Activated CD4-positive, alpha-beta T cell treated with anti-CD3 and anti-CD28 coated beads, Interleukin-2, amount 50 U/mL, for 24 hours (primary cell): ENCODE data around the gene TMEM134.
A peak's percentile ranks its signal among the peaks of the same experiment; 100 is the strongest.
"Not testable (repeated sequence)": the region's sequence is repeated elsewhere in the genome, so short reads cannot be mapped to it uniquely, and the experiment has no call there.

Experiments
- DNase-seq, 2 donors: peaks; one replicate each; pipeline ENCODE4 v3.0.0-alpha.2; 2020; ENCODE audit warnings: low read depth in 1 of 2, low spot score in 1 of 2

The TMEM134 gene, protein sequence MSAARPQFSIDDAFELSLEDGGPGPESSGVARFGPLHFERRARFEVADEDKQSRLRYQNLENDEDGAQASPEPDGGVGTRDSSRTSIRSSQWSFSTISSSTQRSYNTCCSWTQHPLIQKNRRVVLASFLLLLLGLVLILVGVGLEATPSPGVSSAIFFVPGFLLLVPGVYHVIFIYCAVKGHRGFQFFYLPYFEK

DNA sequence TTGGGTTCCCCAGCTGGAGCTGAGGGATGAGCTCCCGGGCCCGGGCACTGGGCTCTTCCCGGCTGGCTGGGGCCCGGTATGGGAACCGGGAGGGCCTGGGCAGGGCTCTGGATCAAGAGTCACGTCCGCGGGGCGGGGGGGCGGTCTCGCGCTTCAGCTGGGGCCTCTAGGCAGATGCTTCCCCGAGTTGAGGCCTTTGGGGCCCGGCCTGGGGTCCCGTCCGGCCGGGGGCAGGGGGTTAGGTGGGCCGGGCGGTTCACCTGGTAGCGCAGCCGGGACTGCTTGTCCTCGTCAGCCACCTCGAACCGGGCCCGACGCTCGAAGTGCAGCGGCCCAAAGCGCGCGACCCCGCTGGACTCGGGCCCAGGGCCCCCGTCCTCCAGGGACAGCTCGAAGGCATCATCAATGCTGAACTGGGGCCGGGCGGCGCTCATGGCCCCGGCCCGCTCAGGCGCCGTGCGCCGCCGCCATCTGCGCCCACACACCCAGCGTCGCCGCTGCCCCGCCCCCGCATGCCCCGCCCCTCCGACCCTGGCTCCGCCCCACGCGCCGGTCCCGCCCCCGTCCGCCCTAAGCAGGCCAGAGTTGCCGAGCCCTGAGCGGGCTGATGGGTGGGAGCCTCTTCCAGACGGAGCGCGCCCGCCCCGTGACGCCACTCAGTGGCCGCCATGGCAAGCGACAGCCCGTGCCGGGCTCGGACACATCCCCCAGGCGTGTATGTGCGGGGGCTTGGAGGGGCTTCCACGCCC is at the start of gene TMEM134:
TMEM134 (minus strand) TSS at position 493 of the 749 bp plus-strand sequence; CDS start at position 434, 59 bp downstream.
- peak; percentile 88 for DNase-seq

DNA sequence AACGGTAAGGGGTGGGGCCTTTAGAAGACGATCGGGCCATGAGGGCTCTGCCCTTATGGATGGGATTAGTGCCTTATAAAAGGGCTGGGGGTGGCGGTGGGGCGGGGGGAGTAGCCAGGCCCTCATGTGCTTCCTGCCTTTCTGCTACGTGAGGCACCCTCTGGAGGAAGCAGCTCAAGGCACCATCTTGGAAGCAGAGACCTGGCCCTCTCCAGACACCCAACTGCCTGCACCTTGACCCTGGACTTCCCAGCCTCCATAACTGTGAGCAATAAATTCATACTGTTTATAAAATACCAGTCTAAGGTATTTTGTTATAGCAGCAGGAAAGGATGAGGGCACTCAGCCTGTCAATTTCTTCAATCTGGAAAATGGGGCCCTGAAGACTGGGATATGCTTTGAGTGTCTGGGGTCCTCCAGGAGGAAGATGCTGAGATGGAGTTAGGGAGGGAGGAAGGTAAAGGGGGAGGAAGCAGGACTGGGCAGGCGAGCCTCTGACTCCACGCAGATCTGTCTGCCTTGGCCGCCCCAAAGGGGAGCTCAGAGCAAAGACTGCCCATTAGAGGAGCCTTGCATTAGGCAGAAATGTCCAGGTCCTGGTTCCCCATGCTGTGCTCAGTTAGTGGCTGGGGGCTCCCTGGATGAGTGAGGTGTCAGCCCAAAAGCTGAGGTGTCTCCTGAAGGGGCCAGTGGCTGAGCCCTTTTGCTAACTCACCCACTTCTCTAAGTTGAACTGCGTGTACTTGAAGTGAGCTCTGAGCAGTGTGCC is 48.9 kb upstream of the TMEM134 start:
- no peak for DNase-seq

DNA sequence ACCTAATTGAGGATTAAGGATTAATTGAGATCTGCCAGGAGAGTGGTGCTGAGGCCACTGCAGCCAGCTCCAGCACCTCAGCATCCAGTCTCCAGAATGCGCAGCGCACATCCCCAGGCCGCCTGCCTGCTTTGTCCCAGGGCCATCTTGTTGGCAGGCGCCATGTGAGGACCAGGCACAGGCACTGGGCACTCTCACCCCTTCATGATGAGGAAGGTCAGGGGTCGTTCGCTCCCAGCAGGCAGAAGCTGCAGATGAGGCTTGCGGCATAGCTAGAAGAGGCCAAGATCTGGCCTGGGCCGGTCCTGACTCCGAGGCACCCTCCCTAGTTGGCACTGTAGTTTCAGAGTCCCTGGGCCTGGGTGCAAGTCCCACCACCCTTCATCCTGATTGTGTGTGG is 47.8 kb upstream of the TMEM134 start:
- no peak for DNase-seq

DNA sequence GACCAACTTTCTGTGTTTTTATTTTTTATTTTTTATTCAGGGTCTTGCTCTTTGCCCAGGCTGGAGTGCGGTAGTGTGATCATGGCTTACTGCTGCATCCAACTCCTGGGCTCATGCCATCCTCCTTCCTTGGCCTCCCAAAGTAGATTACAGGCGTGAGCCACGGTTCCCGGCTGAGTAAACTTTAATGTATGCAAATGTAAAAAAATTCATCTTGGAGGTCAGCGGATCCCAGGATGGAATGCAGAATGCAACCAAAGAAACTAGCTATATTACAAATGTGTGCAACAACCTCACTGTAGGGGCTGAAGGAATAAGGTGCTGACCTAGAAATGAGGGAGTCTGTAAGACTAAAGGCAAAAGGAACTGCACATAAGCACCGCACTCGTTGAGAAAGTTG is 45.1 kb upstream of the TMEM134 start:
- no peak for DNase-seq

DNA sequence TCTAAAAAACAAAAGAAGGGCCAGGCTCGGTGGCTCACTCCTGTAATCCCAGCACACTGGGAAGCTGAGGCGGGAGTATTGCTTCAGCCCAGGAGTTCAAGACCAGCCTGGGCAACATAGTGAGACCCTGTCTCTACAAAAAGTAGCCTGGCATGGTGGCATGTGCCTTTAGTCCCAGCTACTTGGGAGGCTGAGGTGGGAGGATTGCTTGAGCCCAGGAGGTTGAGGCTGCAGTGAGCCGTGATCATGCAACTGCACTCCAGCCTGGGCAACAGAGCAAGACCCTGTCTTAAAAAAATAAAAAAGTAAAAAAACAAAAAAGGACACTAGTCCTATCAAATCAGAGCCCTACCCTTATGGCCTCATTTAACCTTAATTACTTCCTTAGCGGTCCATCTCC is 42.5 kb upstream of the TMEM134 start:
- not testable (repeated sequence) for DNase-seq

DNA sequence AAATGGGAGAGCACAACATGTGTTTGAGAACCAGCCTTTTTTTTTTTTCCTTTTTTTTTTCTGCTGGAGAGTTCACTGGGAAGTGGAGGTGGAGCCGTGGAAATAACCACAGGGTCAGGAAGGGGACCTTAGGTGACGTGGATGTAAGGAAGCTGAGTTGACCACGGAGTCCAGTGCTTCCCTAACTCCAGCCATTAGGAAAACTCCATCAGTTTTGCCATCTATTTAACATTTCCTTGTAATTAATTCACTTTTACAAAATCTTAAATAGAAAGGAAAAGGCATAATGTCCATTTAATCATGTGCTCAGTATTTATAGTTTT is 40.9 kb upstream of the TMEM134 start:
- no peak for DNase-seq

DNA sequence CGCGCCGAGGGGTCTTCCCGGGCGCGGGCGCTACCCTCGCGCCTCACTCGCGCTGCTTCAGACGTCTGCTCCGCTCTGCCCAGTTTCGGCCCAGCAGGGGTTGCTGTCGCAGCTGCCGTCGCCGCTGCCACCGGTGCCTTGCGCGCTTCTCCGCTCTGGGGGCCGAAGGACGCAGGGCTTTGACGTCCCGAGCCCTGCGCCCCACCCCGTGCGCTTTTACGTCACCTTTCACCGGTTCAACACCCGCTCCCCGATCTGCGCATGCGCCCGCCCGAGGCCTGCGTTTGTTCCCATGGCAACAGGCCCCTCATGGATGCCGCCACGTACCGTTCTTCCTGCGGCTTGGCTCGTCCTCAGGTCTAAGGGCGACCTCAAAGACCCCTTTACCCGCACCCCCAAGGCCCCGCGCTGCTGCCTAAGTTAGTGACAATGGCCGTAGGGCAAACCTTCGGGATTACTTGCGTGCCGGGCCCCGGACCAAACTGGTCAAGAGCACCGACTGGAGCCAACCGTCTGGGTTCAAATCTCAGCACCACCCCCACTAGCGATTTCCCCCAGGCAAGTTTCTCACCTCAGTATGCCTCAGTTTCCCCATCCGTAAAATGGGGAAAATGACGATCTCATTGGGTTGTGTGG is 39.6 kb upstream of the TMEM134 start:
- peak; percentile 98 to 100 for DNase-seq

DNA sequence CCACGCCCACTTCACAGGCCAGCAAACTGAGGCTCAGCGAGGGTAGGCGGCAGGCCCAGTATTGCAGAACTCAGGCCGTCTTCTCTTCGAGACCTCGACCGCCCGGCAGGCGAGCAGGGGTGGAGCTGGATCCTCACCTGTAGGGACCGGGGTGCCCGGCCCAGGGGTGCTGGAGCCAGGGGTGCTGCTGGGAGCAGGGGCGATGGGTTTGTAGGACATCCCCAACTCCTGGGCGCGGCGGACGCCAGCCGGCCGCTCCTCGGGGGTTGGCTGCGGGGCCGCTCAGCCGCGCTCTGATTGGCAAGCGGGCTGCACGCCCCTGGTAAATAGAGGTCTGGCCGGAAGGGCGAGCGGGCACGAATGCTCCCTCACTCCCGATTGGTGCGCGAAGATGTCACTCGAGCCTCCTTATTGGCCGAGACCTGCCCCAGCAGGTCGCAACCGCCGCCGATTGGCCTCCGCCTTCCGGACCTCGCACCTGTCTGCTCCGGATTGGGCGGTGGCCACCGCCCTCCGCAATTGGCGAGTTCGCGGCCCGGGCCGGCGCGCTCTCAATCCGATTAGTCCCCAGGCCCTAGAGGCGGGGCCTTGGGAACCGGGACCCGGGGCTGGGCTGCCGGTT is 38.9 kb upstream of the TMEM134 start, which contains the start of gene CDK2AP2:
CDK2AP2 (minus strand) TSS at position 299 of the 622 bp plus-strand sequence; CDS start at position 219, 80 bp downstream.
- DNase-seq, result peak; percentile 87 to 96

DNA sequence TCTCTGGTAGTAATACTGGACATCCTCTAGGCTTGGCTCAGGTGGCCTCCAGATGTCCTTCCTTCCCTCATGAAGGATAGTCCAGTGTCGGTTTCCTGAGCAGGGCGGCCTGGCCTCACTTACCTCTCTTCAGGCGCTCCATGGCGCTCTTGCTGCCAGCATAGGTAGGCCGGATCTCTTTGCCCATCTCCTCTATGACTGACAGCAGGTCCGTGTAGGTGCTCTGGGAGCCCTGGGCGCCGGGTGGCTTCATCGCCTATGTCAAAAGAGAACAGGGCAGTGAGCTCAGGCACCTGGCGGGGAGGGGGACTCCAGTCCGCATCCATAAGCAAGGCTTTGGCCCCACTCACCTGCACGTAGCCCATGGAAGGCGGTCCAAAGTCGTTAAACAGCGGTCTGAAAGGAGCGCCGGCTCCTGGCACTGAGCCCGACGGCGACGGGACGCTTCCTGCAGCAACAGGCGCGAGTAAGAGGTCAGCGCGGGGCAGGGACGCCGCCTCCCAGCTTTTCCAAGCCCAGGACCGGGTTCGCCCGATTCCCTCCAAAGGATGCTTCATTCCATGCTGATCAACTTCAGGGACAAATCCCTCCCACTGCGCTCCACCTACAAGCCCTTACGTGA is 38.3 kb upstream of the TMEM134 start:
- DNase-seq, result no peak

DNA sequence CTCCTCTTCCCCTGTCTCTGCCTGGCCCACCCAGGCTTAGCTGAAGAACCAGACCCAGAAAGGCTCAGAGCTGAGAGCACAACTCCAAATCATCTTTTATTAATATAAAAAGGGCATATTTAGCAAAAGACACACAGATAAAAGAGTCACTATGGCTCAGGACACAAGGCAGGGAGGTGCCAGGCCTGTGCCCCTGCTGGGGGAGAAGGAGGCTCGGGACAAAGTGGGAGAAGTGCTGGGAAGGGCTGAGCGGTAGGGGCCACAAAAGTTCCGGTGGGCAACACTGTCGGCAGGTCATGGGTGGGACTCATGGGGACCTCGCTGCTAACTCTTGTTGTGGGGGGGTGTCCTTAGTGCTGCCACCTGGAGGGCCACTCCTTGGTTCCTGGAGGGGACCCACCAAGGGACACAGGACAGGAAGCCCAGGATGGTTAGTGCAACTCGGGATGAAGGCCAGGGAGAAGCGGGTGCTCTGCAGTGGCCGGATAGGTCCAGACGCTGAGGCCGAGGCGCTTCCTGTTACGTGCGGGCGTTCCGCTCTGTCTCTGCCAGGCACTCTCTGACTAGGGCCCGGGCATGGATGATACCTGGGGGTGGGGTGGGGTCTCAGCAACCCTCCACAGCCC is 37.5 kb upstream of the TMEM134 start:
- DNase-seq, result no peak

DNA sequence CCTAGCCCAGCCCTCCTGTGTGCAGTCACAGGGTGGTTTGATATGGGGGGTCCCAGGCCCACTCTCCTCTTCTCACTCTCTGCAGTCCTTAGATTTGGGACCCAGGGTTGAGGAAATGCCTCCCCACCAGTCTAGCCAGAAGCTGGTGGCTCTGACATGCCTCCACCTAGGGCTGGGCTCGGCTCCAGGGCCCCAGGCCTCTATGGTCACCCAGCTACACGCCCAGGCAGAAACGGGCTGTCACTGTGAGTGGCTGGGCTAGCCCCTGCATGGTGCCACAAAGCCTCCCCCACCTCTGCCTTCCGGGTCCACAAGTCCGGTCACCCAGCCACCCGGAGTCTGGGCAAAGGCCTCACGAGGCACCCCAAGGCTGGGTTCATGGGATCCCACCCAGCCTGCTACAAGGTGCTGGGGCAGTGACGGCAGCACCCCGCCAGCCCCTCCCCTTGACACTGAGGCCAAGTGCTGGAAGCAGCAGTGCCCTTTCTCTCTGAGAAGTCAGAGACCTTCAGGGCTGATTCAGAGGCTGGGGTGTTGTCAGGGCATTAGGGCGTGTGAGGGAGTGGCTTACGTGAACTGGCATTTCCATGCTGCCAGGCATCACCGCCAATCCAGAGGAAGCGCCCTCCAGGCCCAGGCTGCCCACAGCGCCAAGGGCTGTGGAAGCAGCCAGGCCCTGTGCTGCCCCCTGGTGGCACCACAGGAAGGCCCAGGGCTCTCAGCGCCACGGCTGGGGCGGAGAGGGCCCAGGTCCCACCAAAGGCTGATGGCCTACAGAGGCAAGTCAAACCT is 36.8 kb upstream of the TMEM134 start:
- peak; percentile 80 to 86 for DNase-seq

DNA sequence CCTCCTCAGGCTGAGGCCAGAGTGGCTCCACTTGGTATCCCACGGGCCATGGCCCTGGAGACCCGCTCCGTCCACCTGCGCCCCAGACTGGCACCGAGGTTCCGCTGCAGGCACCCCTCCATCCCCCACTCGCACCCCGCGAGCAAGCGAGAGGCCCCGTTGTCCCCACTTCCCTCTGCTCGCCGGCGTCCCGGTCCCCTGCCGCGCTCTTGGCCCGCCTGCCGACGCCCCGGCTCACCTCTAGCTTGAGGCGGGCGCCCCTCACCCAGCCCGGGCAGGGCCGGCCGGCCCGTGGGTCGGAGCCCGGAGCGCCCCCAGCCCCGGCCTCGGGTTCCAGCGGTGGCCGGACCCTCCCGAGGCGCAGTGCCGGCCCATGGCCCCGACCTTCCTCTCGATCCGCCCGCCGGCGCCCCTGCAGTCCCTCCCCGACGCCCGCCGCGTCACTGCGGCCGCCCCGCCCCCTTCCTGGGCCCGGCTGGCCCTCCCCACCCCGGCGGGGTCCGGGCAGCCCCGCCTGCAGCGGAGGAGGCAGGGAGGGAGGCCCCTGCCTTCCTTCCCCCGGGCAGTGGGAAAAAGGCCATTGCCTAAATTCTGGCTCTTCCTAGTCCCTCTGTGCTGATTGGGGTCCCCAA is 36.0 kb upstream of the TMEM134 start, which contains the start of gene PITPNM1:
PITPNM1 (minus strand) TSS at position 414 of the 632 bp plus-strand sequence. CDS start 1,183 bp downstream, outside the sequence.
- DNase-seq, result peak in 1 of 2 donors; percentile 49

DNA sequence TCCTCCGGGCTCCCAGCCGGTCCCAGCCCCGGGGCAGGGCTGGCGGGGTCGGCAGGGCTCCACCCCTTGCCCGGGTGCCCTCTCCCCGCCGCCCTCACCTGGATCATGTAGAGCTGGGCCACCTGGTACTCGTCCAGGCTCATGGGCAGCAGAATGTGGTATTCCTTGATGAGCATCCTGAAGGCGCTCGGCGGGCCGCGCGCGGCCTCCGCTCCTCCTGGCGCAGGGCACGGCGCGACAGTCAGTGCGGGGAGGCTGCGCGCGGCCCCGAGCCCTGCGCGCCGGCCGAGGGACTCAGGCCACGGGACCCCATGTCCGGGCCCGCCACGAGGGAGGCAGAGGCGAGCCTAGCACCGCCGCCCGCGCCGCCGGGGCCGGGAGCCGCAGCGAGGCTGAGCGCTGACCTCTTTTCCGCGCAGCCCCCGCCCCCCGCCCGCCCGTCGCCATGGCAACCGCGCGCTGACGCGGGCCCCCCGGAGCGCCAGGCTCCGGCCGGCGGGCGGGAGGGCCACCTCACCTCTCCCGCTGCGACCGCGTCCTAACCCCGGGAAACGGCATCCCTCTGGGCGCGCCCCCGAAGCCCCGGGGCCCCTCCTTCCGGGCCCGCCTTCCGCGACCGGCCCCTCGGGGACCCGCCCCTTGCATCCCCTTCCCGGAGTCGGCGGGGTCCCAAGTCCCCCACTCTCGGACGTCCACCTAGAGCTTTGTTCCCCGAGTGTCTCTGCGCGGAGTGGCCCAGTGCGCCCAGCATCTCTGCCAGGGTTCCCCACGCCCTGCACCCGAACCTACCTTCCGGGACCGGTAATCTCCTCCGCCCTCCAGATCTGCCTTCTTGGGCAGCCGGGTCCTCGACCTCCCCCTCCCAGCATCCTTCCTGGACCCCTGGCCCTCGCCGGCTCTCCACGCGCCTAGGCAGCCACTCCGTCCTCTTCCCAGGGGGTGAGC is 35.2 kb upstream of the TMEM134 start:
- no peak for DNase-seq

DNA sequence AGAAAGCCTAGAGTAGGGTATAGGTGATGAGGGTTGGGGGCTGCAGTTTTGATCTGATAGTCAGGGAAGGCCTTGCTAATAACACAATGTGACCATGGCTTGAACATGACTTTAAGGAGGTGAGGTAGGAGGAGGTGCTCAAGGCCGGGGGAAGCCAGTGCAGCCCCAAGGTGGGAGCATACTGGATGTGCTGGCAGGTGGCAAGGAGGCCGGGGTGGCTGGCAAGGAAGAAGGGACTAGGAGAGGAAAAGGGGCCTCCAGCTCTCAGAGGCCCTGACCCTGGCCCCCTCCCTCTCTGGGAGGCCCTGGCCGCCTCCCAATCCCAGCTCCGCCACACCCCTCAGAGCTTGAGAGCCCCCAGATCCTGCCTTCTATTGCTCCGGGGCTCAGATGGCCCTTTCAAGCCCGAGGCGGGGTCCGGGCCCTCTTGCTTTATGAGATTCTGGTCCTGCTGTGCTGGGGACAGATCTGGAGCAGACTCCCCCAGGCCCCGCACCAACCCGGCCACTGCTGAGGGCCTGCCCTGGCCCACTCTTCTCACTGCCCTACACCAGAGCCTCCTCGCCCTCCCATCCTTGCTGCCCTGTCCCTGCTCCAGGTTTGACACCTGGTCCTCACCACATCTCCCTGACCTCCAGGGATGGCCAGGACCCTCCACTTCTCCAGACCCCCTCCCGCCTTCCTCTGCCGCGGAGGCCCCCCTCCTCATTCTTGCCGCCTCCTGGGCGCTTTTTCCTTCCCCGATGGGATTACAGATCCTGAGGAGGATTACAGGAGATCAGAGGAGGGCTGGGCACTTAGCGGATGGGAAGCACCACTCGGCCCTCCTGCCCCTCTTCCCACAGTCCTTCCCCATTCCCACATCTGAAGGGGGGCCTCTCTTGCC is 34.3 kb upstream of the TMEM134 start:
- no peak for DNase-seq

DNA sequence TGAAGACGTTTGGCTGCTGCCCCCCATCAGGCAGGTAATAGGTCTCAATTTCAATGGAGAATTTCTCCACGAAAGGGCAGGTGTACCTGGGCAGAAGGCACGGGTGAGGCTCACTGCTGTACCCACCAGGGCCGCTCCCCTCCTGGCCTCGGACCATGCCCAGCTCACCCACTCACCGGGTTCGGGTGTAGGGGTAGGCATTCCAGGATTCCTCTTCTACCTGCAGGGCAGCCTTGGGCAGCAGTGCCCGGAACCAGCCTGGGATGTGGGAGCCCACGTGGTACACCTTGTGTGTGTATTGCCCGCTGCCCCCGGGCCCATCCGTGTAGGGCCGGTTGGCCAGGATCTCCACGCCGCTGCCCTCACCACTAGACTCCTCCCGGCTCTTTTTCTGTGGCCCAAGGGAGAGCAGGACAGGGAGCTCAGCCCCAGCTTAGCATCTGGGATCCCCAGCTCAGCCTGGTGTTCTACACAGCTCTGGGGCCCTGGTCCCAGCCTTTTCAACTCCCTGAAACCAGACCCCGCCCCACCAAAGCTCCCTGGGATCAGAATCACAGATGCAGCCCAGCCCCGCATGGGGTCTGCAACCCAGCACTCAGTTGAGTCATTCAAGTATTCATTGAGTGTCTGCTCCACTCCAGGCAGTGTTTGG is 33.4 kb upstream of the TMEM134 start:
- no peak for DNase-seq

DNA sequence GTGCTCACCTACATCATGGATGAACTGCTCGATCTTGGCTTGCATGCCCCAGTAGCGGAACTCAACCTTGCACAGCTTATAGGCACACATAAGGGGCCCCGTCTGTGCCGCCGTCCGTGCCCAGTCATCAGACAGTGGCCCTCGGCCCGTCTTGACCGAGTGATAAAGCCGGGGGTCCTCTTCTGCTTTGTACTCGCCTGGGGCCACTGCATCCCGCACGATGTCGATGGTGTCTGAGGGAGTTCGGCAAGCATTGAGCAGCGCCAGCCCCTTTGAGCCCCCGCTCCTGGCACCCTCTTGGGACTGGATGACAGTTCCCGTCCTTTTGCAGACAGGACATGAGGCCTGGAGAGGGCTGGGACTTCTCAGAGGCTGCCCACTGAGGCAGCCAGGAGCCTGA is 32.8 kb upstream of the TMEM134 start:
- no peak for DNase-seq
